ENCODE measurements around the gene LRTM1.

DNA sequence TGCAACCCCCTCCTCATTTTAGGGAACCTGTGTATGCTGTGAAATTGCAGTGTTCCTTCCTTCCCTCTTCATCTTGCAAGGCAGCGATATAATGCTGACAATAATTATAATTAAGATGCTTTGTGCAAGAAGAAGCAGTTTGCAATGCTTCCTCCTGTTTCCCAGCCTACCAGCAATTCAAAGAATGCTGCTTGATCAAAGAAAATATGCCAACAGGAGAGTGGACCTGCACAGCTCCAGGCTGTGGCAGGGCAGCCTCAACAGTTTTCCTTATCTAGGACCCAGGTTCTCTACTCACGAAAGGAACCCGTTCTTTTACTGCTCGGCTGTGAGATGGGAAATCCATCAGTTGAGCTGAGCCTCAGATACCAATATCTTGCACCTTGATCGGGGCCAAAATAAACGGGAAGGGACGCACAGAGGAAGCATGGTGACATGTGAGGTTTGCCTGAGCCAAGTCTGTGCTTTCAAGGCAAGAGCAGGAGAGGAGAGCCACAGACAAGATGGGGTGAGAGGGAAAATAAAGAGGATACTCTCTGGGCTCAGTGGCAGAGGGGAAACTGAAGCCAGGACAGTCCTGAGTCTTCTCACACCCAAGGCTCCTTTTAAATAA, 22.6 kb upstream of the LRTM1 start:
- TF ChIP-seq CTCF (IDR thresholded peaks at IDR 0.05; ENCODE audit: low read depth, low read length): no peak
- TF ChIP-seq EZH2phosphoT487 (IDR thresholded peaks at IDR 0.05; ENCODE audit: low read depth): no peak

Data from OCI-LY3 (cell line).